Esophagus (tissue), 2 donors: ENCODE measurements around the gene PDGFRA. TPM values are rescaled to one million over a fixed set of nuclear protein-coding genes. Genes with fewer than 3 reads are reported as not detected.

Source experiments
- H3K27ac ChIP-seq, 2 donors: one replicate each; pipeline ENCODE4 v1.5.1; 2013; ENCODE audit warnings: low read depth in 2 of 2, mild to moderate bottlenecking in 2 of 2, inconsistent platforms in 1 of 2, low read length in 1 of 2, moderate library complexity in 1 of 2
- H3K27me3 ChIP-seq, 2 donors: one replicate each; pipeline ENCODE4 v1.6.1; 2013; ENCODE audit warnings: low read length in 2 of 2, control low read depth in 1 of 2, mild to moderate bottlenecking in 1 of 2; ENCODE audit not compliant: insufficient read depth in 2 of 2, control insufficient read depth in 1 of 2
- H3K36me3 ChIP-seq, 2 donors: one replicate each; pipeline ENCODE4 v1.6.1; 2013; ENCODE audit warnings: low read length in 1 of 2; ENCODE audit not compliant: control insufficient read depth in 2 of 2, insufficient read depth in 2 of 2
- H3K4me1 ChIP-seq, 2 donors: one replicate each; pipeline ENCODE4 v1.6.1; 2013; ENCODE audit warnings: low read length in 1 of 2; ENCODE audit not compliant: control insufficient read depth in 2 of 2, insufficient read depth in 2 of 2
- H3K4me3 ChIP-seq, 2 donors: one replicate each; pipeline ENCODE4 v1.5.1; 2013; ENCODE audit warnings: low read length in 2 of 2, mild to moderate bottlenecking in 2 of 2, low read depth in 1 of 2, moderate library complexity in 1 of 2
- H3K9me3 ChIP-seq, 2 donors: one replicate each; pipeline ENCODE4 v1.6.1; 2013; ENCODE audit warnings: mild to moderate bottlenecking in 2 of 2, low read depth in 1 of 2, low read length in 1 of 2, moderate library complexity in 1 of 2; ENCODE audit not compliant: control insufficient read depth in 2 of 2, insufficient read depth in 1 of 2
- WGBS, 2 donors: extraction: QIAGEN DNeasy Blood & Tissue Kit; methylation state at CpG; one replicate each; pipeline ENCODE4 v1.1.7; 2013; 5-methylcytosine and 5-hydroxymethylcytosine counted together
- polyA plus RNA-seq, 2 donors: library from polyadenylated mRNA; stranded (reverse); fragments of 200-250 nt; gene quantifications; one replicate each; pipeline ENCODE4 v1.2.3, GENCODE V29; 2013
- donor health status: healthy with polysubstance abuse.
- donor health status: Bipolar disorder and iron deficiency.

The PDGFRA gene
- 1 to 10 TPM; 3.9 to 7.4 TPM for polyA plus RNA-seq

GRCh38 chr4:54228961-54229501 lies at the start of gene PDGFRA:
Gene PDGFRA, plus strand, starts transcription at chr4:54229293. Its CDS starts 29,476 bp downstream, at chr4:54258769.
- Histone ChIP-seq H3K27ac (peak within 1 kb of the TSS; percentile 83 to 85), H3K4me3 (peak within 1 kb of the TSS; percentile 61 to 63), H3K9me3 (no peaks in the 10 kb centered on the region), H3K27me3 (peaks cover 0 to 10% of the 10 kb centered on the region in 2 donors), H3K4me1 (peaks cover 12 to 17% of the 10 kb centered on the region in 2 donors), H3K36me3 (no peaks in the 10 kb centered on the region)
- 22 to 27% methylated on average over 15 of the region's 15 CpGs for WGBS, 2 donors

- Histone ChIP-seq H3K27me3 (no peaks in the 10 kb centered on the region), H3K9me3 (no peaks in the 10 kb centered on the region), H3K27ac (no peak overlapping the region), H3K36me3 (no peaks in the 10 kb centered on the region), H3K4me3 (no peak overlapping the region), H3K4me1 (no peaks in the 10 kb centered on the region)
- WGBS, 2 donors, result 65 to 70% methylated on average over 3 of the region's 3 CpGs
Measured at GRCh38 chr4:54184581-54184980, 44.5 kb upstream of the PDGFRA start.

- Histone ChIP-seq H3K27ac (no peak overlapping the region), H3K9me3 (no peaks in the 10 kb centered on the region), H3K36me3 (no peaks in the 10 kb centered on the region), H3K27me3 (no peaks in the 10 kb centered on the region), H3K4me3 (no peak overlapping the region), H3K4me1 (no peaks in the 10 kb centered on the region)
- 69 to 72% methylated on average over 5 of the region's 5 CpGs for WGBS, 2 donors
Measured at GRCh38 chr4:54185044-54185780, 43.9 kb upstream of the PDGFRA start.

- Histone ChIP-seq H3K36me3 (no peaks in the 10 kb centered on the region), H3K4me1 (no peaks in the 10 kb centered on the region), H3K27ac (no peak overlapping the region), H3K9me3 (no peaks in the 10 kb centered on the region), H3K27me3 (no peaks in the 10 kb centered on the region), H3K4me3 (no peak overlapping the region)
- WGBS, 2 donors, result 24 to 44% methylated on average over 1 of the region's 1 CpG
Measured at GRCh38 chr4:54185866-54186265, 43.2 kb upstream of the PDGFRA start.

- Histone ChIP-seq H3K27ac (no peak overlapping the region), H3K4me3 (no peak overlapping the region), H3K4me1 (no peaks in the 10 kb centered on the region), H3K27me3 (no peaks in the 10 kb centered on the region), H3K36me3 (no peaks in the 10 kb centered on the region), H3K9me3 (no peaks in the 10 kb centered on the region)
- 90 to 91% methylated on average over 6 of the region's 6 CpGs for WGBS, 2 donors
Measured at GRCh38 chr4:54186371-54186770, 42.7 kb upstream of the PDGFRA start.

- Histone ChIP-seq H3K9me3 (no peaks in the 10 kb centered on the region), H3K4me1 (no peaks in the 10 kb centered on the region), H3K36me3 (no peaks in the 10 kb centered on the region), H3K27me3 (no peaks in the 10 kb centered on the region), H3K4me3 (no peak overlapping the region), H3K27ac (no peak overlapping the region)
- WGBS, 2 donors, result 76 to 82% methylated on average over 9 of the region's 9 CpGs
Measured at GRCh38 chr4:54187148-54187547, 41.9 kb upstream of the PDGFRA start.

GRCh38 chr4:54189140-54189539 lies 40.0 kb upstream of the PDGFRA start:
- H3K27me3 ChIP-seq, result no peaks in the 10 kb centered on the region
- H3K9me3 ChIP-seq, result no peaks in the 10 kb centered on the region
- H3K4me1 ChIP-seq, result no peaks in the 10 kb centered on the region
- no peak overlapping the region for H3K4me3 ChIP-seq
- WGBS, 2 donors, result 51 to 52% methylated on average over 2 of the region's 2 CpGs
- no peak overlapping the region for H3K27ac ChIP-seq
- H3K36me3 ChIP-seq, result no peaks in the 10 kb centered on the region

- Histone ChIP-seq H3K4me1 (no peaks in the 10 kb centered on the region), H3K27ac (no peak overlapping the region), H3K9me3 (no peaks in the 10 kb centered on the region), H3K36me3 (no peaks in the 10 kb centered on the region), H3K27me3 (no peaks in the 10 kb centered on the region), H3K4me3 (no peak overlapping the region)
- 90 to 91% methylated on average over 16 of the region's 16 CpGs for WGBS, 2 donors
Measured at GRCh38 chr4:54192811-54193210, 36.3 kb upstream of the PDGFRA start.

GRCh38 chr4:54197926-54198325 lies 31.2 kb upstream of the PDGFRA start:
- WGBS, 2 donors, result 88 to 91% methylated on average over 2 of the region's 2 CpGs

GRCh38 chr4:54199919-54200318 lies 29.2 kb upstream of the PDGFRA start:
- WGBS, 2 donors, result 67 to 72% methylated on average over 5 of the region's 5 CpGs
- no peak overlapping the region for H3K4me3 ChIP-seq
- no peaks in the 10 kb centered on the region for H3K4me1 ChIP-seq
- no peaks in the 10 kb centered on the region for H3K27me3 ChIP-seq
- no peaks in the 10 kb centered on the region for H3K36me3 ChIP-seq
- no peak overlapping the region for H3K27ac ChIP-seq
- no peaks in the 10 kb centered on the region for H3K9me3 ChIP-seq

More at GRCh38 chr4:54197926-54198325, 31.2 kb upstream of the PDGFRA start:
- H3K9me3 ChIP-seq, result no peaks in the 10 kb centered on the region
- H3K27me3 ChIP-seq, result no peaks in the 10 kb centered on the region
- H3K4me1 ChIP-seq, result no peaks in the 10 kb centered on the region
- H3K36me3 ChIP-seq, result no peaks in the 10 kb centered on the region
- H3K4me3 ChIP-seq, result no peak overlapping the region
- no peak overlapping the region for H3K27ac ChIP-seq
